Dermis blood vessel endothelial cell (primary cell): ENCODE measurements around the gene DIP2C. TPM values are rescaled to one million over a fixed set of nuclear protein-coding genes. Genes with fewer than 3 reads are reported as not detected.
"Not testable (repeated sequence)": the region's sequence is repeated elsewhere in the genome, so short reads cannot be mapped to it uniquely, and the experiment has no call there.

Experiments used
- DNase-seq: peaks from one replicate; pipeline ENCODE4 v3.0.0; 2010
- total RNA-seq: library from RNA; depleted of rRNA; stranded (reverse); fragments of >200 nt; gene quantifications from 2 replicates; pipeline ENCODE4 v1.2.3, GENCODE V29; 2014

DIP2C gene
- total RNA-seq, 1 donor from 2014 or later = 6.5 TPM

DNA sequence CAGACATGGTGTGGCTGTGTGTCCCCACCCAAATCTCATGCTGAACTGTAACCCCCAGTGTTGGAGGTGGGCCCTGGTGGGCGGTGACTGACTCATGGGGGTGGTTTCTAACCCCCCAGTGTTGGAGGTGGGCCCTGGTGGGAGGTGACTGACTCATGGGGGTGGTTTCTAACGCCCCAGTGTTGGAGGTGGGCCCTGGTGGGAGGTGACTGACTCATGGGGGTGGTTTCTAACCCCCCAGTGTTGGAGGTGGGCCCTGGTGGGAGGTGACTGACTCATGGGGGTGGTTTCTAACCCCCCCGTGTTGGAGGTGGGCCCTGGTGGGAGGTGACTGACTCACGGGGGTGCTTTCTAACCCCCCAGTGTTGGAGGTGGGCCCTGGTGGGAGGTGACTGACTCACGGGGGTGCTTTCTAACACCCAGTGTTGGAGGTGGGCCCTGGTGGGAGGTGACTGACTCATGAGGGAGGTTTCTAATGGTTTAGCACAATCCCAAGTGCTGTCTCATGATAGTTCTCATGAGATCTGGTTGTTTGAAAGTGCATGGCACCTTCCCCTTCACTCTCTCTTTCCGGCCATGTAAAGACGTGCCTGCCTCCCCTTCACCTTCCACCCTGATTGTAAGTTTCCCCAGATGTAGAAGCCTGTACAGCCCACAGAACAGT is 78.7 kb downstream of the DIP2C start:
- not testable (repeated sequence) for DNase-seq

- DNase-seq = no peak
Observed at GRCh38 chr10:609868-610545, 79.5 kb downstream of the DIP2C start.

- DNase-seq = no peak
Observed at GRCh38 chr10:609262-609658, 80.2 kb downstream of the DIP2C start.

GRCh38 chr10:608331-609261 is 80.9 kb downstream of the DIP2C start:
- no peak for DNase-seq

DNA sequence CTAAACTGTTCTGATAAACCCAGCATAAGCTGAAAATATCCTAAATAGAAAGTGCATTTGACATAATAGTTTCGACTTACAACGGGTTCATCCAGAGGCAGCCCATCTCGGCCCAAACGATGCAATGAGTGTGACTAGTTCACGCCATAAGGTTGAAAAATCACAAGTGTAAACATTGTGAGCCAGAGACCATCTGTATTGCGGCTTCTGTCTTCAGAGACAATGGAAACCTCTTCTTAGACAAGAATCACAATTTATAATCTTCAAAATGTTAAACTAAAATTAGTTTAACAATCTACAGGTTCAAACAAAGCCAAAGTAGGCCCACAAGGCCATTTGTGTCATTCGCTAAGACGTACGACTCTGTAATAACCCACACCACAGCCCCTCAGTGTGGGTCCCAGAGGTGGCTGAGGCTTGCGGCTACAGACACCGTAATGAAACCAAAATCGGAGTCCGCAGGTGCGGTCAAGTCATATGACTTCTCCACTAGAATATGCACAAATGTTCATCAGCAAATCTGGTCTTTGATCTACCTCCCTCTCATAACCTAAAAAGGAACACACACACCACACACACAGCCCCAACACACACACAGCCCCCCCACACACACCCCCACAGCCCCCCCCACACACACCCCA is 81.8 kb downstream of the DIP2C start:
- no peak for DNase-seq

DNA sequence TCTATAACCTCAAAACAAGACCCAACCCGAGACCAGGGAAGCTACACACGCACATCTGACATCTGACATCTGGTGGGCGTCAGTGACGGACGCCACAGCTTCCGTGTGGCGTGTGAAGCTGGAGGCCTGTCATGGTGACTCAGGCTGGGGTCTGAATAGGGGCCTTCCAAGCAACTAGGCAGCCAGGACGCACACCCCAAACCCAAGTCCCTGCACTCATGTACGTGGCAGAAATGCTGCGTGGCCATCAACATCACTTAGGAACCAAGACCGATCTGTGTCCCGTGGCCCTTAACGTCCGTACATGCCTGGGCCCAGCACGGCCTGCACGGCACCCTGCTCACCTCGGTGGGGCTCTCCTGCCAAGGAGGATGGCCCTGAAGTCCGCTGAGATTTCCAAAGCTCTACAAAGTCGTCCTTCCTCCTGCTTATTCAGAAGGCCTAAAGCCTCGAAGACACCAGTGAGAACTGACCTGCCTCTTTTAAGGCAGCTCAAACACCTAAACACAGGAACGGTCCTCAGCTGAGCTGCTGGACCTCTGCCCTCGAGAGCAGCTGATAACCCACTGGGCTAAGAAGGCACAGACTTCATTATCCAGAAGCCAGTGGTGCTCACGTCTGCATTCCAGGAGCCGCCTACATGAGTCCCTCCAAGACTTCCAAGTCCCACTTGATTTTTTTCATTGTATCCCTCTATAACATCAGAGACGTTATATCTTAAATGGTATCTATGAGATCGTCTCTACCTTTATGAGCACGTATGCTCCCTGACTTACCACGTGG is 82.5 kb downstream of the DIP2C start:
- DNase-seq = no peak

- DNase-seq = no peak
Observed at GRCh38 chr10:605632-606325, 83.7 kb downstream of the DIP2C start.

GRCh38 chr10:604716-605631 is 84.5 kb downstream of the DIP2C start:
- DNase-seq = no peak

- DNase-seq = no peak
Observed at GRCh38 chr10:603745-604144, 85.7 kb downstream of the DIP2C start.

GRCh38 chr10:602391-603005 is 87.0 kb downstream of the DIP2C start:
- no peak for DNase-seq

DNA sequence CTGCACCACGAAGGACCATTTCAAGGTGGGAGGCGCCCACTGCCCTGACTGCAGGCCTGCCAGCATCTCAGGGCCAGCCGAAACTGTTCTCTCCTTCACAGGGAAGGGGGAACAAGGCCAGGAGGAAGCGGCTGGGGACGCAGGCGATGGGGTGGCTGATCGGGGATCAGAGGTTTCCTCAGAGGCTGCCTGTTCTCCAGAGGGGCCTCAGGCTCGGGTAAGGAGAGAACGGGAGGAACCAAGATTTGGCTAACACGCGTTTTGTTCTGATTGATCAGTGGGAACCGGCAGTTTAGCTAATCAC is 87.9 kb downstream of the DIP2C start:
- DNase-seq = no peak

DNA sequence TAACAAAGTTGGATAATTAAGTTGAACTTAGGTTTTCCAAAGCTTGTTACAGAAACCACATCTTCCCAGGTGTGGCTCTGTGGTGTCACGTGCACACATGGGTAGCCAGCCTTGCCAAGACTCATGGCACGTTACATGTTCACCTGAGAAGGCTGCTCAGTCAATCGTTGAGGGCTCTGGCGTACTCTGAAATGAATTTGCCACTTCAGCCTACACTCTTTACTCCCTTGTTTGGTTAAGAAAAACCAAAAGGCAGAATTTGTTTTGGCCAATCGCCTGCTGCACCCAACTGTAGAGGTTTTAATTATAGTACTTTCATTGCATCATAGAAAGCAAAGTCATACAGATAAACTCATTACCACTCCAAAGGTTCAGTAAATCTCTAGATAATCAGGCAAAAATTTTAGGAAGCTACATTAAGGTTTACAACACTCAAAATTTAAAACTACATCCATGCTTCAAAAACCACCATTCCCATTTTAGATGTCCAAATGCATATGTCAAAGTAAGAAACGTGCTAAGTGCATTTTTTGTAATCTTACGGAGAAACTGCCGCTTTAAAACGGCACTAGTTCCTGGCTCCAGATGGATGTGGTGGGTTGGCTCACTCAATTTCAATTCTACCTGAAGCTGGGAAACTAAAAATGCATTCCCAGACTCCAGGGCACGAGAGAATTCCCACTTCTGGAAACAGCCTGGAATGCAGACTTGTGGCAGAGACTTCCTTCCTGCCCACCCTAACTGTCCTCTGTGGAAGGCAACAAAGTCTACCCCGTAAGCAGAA is 88.4 kb downstream of the DIP2C start:
- DNase-seq = no peak

DNA sequence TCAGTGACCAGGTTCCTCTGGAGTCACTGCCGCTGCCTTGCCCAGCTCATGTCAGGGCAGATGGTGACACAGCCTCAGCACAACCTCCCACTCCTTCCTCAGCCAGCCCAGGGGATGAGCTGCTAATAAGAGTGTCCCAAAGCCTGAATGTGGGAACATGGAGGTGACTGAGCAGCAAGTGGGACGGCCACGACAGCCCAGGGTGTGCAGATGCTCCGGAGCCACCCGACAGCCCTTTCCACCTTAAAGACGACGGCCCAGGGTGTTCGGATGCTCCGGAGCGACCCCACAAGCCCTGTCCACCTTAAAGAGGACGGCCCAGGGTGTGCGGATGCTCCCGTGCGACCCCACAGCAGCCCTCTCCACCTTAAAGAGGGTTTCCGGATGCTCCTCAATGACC is 89.2 kb downstream of the DIP2C start:
- DNase-seq = no peak

DNA sequence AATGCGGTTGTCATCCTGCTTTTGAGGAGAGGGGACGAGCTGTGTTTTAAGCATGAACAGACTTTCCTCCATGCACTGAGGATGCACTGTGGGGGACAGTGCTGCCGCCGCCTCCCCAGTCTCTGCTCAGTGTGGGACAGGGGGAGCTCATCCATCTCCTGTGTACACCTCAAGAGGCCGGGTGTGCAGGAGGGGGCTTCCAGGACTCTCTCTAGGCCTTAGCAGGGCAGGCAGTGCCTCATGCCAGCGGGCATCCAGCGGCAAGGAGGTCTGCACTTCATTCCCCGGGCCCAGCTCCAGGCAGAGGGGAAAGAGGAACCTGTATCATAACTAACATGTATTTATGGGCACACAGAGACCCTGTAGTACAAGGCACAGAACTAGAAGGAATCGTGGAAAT is 89.7 kb downstream of the DIP2C start:
- DNase-seq = no peak

GRCh38 chr10:598415-599170 is 90.9 kb downstream of the DIP2C start:
- no peak for DNase-seq

DNA sequence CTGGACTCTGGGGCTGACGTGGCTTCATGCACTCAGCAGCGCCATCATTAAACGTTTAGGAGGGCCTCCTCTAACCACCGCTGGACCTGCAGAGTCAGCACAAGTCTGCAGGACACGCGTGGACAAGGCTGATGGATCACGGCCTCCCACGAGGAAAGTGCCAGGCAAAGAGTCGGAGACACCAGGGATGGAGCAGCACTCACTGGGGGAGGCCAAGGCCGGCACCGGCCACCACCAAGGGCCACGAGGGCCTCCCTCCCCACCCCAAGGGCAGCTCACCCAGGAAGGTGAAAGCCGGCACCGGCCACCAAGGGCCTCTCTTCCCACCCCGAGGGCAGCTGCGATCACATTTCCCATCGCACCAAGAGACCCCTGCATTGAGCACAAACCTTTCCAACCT is 91.5 kb downstream of the DIP2C start:
- DNase-seq = no peak

- DNase-seq = no peak
Observed at GRCh38 chr10:596725-597345, 92.6 kb downstream of the DIP2C start.

DNA sequence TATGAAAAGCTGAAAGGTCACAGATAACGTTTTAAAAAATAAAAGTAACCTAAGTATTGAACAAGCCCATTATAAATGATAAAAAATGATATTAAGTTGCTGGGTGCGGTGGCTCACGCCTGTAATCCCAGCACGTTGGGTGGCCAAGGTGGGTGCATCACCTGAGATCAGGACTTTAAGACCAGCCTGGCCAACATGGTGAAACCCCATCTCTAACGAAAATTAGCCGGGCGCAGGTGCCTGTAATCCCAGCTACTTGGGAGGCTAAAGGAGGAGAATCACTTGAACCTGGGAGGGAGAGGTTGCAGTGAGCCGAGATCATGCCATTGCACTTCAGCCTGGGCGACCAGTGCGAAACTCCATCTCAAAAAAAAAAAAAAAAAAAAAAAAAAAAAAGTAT is 93.3 kb downstream of the DIP2C start:
- not testable (repeated sequence) for DNase-seq
